ENCODE measurements around the gene BHLHE41.

The BHLHE41 gene

GRCh38 chr12:26113853-26114719, 10.8 kb downstream of the BHLHE41 start:
- DNase-seq (ENCODE audit: low spot score): peak; percentile 97

- DNase-seq (ENCODE audit: low spot score): no peak
These were observed 11.6 kb downstream of the BHLHE41 start for GRCh38 chr12:26113181-26113654.

DNA sequence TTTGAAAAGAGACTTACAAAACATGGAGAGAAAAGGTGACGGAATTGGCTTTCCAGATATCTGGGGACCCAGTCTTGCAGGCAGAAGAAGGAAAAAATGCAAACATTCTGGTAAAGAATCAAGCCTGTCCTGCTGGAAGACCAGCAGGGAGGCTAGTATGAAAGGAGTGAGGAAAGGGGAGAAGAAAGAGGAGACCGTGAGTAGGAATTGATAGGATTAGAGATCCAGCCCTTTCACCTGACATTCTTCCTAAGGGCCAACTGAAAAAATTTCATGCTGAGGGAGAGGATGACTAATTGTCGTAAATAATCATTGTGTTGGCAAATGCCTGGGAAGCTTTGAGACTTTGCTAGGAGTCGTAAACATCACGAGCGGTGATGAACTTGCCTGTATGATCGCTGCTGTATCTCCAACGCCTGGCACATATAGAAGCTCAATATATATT, 12.1 kb downstream of the BHLHE41 start:
- DNase-seq (ENCODE audit: low spot score): no peak

DNA sequence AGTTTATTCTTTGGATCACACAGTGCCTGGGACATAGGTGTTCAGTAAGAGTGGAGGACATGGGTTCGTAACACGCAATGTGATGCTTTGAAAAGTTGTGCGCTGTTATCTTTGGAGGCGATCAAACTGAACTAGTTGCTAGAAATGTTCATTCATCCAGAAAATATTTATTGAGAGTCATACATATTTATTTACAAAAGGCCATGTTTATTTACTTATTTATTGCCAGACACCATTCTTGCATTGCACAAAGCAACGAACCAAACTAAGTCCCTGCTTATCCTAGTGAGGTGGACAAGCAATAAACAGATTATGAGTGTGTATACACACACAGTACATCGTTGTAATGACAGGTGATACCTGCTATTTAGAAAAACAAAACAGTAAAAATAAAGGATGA, 12.6 kb downstream of the BHLHE41 start:
- DNase-seq (ENCODE audit: low spot score): no peak

- DNase-seq (ENCODE audit: low spot score): no peak
These were observed 15.4 kb downstream of the BHLHE41 start for GRCh38 chr12:26109343-26109881.

GRCh38 chr12:26108915-26109314, 15.9 kb downstream of the BHLHE41 start:
- DNase-seq (ENCODE audit: low spot score): no peak

GRCh38 chr12:26106347-26106746, 18.5 kb downstream of the BHLHE41 start:
- no peak for DNase-seq (ENCODE audit: low spot score)

DNA sequence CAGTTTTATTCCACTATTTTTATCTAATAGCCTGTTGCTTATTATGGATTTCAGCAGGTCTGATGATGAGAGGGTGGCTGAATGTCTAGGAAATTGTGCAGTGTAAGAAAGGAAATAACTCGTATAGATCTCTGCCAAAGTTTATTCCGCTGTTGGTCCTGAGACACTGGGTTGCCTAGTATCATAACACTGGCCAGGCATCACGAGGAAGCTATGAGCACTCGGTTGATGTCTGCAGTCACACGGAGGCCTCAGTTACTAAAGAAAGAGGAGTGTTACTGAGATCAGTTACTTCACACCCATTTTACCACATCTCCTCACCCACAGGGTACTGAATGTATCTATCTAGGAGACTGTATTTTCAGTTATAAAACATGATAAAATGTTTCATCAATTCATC, 21.9 kb downstream of the BHLHE41 start:
- DNase-seq (ENCODE audit: low spot score): no peak

DNA sequence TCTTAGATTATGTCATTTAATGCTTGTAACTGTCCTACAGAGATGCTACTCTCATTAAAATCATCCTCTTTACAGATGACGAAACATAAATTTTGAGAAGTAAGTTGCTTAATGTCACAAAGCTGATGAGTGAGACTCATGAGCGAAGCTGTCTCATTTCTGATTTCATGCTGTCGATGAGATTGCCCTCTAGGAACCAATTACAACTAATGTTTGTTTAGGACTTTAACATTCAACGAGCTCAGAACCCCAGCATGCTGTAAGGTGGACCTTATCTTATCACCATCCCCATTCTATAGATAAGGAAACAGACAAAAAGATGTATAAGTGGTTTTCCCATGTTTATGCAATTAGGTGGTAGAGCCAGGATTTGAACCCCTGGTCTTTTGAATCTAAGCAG, 23.1 kb downstream of the BHLHE41 start:
- no peak for DNase-seq (ENCODE audit: low spot score)

DNA sequence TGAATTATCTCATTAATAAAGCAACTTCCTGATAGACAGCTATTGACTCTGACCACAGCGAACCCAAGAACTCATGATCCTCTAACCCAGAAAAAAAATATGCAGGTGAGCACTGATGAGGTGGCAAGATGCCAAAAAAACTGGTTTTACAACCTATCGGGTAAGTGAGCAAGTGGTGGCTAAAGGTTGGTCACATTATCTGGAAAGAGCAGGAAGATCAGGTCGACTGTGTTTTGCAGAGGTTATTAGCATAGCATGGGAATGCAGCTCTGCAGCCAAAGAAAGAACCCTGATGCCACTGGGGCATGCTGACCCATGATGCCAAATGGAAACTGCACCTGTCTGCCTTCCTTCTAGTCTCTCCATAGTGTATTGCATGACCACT, 23.5 kb downstream of the BHLHE41 start:
- no peak for DNase-seq (ENCODE audit: low spot score)

DNA sequence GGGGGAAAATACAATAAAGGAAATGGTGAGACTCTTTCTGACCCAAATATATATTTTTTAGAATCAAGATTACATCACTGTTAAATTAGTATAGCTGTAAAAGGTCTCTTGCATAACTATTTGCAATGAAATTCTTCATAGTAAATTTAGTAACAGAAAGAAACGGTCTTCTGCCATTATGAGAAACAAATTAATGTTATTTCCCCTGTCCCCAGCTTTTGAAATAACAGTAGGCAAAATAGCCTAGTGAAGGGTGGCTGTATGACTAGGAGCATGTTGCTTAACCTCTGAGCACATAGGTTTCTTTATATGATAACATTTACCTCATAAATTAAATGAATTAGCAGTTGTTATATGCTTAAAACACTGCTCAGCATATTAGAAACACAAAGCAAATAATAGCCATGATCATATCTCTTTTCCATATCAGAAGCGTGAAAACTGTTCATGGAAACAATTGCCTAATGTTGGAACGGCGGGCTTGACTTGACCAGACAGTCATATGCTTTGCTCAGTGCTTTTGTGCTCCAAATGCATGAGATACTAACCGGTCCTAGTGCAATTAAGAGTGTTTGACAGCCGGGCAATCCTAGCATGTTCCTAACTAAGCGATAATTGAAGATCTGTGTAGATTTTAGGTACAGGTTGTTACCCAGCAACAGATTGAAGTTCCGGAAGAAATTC, 24.0 kb downstream of the BHLHE41 start:
- DNase-seq (ENCODE audit: low spot score): no peak

- peak; percentile 84 for DNase-seq (ENCODE audit: low spot score)
These were observed 27.6 kb downstream of the BHLHE41 start for GRCh38 chr12:26097046-26097878.

GRCh38 chr12:26096036-26096435, 28.8 kb downstream of the BHLHE41 start:
- DNase-seq (ENCODE audit: low spot score): no peak

DNA sequence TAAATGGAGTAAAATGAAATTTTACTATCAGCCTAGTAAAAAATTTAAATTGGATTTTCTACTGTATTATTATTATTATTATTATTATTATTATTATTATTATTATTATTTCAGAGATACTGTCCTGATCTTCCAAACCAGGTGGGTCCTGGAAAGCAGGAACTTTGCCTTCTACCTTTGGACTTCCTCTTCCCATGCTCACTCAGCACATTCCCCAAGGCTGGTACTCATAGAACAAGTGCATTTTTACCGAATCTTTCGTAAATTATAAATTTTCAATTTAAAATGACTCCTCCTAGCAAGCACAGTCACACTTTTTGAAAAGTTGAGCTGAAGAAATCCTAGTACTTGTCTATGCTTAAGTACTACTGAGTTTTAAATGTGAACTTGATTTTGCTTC, 29.7 kb downstream of the BHLHE41 start:
- DNase-seq (ENCODE audit: low spot score): no peak

DNA sequence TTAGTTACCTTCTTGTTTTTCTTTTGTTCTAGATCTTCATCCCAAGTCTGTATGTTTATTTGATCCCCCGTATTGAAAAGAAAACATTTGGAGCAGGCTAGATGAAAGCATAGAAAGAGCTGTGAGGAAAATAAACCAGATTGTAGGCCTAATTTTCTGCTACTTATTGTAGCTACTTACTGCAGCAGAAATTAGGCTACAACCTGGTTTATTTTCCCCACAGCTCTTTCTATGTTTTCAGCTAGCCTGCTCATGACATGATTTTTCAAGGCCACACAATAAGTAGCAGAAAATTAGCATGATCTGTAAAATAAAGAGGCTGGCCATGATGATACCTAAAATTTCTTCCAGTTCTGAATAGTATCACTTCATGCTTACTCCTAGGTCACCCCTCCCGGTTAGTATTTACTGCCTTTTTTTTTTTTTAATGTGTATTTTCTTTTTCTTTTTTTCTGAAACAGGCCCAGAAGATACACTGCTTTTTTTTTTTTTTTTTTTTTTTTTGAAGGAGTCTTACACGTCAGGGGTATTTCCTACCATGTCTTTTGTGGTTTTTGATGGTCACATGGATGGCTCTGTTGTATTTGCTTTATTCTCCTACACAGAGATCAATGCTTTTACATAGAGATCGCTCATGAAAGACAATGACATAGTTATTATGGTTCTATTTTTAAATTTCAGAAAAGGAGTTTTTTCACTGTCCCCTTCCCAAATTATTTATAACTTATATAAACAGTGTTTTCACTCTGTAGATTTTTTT, 32.3 kb downstream of the BHLHE41 start:
- DNase-seq (ENCODE audit: low spot score): no peak

DNA sequence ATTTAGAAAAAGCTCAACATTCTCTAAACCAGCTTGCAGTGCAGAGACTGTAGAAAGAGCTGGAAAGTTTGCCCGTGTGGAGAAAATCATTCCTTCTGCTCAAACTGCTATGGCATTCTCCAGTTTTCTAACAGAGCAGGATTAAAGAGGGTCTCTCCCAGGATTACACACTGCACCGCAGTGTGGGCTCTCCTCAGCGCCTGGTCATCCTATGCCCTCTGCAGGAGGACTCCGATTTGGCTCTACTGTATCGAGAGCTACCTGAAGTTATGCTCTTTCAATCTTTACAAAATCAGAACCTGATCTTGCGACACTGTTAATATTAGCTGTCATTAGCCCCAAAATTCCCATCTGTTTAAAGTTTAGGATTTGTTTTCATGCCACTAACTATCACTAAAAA, 33.0 kb downstream of the BHLHE41 start:
- no peak for DNase-seq (ENCODE audit: low spot score)

- no peak for DNase-seq (ENCODE audit: low spot score)
These were observed 33.9 kb downstream of the BHLHE41 start for GRCh38 chr12:26090836-26091510.

DNA sequence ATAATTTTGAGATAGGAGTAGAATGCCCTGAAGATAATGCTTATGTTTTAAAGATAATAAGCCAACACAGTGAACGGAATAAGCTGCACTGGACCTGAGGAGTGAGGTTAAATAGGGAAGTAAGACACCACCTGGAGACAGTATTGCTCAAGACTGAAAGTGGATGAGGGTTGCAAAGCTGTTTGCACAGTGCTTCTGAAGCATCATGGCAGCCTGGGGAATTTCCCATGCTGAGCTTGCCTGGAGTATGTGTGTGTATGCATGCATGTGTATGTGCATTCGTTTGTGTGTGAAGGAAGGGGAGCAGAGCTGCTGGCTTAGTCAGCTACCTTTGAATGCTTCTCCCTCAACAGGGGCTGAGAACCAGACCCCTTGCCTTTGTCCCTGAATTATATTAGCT, 35.8 kb downstream of the BHLHE41 start:
- DNase-seq (ENCODE audit: low spot score): no peak

DNA sequence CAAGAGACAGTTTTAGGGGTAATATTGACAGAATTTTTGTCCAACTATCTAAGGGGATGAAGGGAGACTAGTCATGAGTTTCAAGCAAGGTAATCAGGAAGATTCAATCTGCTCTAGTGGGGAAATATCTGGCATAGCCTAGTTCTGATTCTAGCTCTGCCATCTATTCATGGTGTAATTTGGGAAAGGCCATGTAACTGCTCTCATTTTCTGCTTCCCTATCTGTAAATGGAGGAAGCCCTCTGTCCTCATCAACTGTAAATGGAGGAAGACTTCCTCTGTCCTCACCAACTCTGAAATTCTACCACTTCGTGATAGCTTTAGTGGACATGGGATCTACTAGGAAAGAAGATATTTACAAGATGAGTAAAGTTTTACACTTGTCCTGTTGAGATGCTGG, 37.9 kb downstream of the BHLHE41 start:
- DNase-seq (ENCODE audit: low spot score): no peak

DNA sequence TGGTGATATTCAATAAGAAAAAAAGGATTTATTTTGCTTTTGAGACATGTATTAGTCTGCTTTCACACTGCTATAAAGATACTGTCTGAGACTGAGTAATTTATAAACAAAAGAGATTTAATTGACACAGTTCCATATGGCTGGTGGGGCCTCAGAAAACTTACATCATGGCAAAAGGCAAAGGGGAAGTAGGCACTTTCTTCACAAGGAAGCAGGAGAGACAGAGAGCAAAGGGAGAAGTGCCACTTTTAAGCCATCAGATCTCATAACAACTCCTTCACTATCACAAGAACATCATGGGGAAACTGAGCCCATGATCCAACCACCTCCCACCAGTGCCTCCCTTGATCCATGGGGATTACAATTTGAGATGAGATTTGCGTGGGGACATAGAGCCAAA, 43.9 kb downstream of the BHLHE41 start:
- DNase-seq (ENCODE audit: low spot score): no peak

All from GM03348 (cell line).